Measurements from ENCODE around the gene TST.

TST gene

DNA sequence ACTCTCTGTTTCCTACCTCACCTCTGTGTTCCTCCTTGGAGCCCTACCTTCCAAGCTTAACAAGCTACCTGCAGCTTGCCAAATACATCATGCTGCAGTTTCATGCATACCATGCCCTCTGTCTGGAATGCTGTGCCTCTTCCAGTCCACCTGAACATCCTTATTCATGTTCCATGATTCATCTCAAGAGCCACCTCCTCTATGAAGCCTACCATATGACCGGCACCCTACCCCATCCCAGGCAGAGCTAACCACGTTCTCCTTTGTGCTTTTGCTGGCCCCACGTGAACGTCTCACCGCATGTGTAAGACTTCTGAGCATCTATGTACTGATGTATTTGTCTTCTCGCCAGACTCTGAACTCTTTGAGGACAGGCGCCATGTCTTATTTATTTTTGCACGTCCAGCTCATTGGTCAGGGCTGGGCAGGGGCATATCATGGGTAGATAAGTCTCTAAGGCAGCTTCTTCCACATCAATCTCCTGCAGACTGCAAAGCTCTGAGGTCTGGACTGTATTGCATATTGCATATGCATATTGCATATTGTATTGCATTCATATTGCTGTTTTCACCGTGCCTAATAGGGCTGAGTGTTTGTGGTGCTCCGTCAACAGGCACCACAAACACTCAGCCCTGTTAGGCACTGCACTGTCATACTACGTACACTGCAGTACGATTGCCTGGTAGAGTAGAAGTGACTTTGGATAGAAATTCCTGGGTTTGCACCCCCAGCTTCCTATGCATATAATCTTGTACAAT is 31.0 kb downstream of the TST start:
- no peak for DNase-seq (ENCODE audit: low read depth in 2 of 3, low spot score in 2 of 3)

DNA sequence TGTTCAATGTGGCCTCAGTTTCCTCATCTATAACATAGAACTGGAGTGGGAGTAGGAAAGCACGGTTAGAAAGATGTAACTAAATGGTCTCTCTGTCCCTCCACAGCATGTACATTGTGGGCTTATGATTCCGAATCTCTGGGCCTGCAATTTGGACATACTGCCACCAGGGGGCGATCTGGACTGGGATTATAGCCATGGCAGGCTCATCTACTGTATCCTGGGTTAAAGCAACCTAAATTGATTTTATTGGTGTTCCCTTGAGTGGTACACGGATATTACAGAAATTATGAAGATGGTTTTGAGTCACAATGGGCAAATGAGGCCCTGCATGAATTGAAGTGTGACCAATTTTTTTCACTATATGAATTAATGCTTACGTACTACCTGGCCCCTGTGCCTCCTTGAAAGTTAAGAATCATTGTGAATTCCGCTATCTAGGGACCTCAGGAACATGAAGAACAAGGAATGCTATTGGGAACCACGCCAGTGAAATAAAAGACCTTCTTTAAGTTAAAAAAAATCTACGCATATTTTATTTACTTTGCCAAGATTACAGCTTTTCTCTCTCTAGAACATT is 32.9 kb downstream of the TST start:
- DNase-seq (ENCODE audit: low read depth in 2 of 3, low spot score in 2 of 3): peak in 2 of 3 experiments; percentile 17 to 55

GRCh38 chr22:36985211-36985889 is 33.9 kb downstream of the TST start:
- DNase-seq (ENCODE audit: low read depth in 2 of 3, low spot score in 2 of 3): no peak

DNA sequence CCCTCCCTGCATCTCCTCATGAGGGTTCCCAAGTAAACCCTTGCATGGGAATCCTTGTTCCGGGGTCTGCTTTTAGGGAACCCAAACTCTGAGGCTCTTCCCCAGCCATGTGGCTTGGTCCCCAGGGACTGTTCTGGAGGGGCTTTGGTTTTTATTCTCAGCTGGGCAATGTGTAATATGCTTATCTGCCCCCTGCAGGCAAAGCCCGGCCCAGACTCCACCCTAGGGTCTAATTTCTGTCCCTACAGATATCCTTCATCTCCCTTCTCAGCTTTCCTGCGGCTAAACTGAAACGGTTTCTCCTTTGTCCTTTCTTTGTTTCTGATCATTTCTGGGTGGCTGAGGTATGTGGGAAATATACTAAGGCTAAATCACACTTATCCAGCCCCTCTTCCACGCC is 37.1 kb downstream of the TST start:
- no peak for DNase-seq (ENCODE audit: low read depth in 2 of 3, low spot score in 2 of 3)

DNA sequence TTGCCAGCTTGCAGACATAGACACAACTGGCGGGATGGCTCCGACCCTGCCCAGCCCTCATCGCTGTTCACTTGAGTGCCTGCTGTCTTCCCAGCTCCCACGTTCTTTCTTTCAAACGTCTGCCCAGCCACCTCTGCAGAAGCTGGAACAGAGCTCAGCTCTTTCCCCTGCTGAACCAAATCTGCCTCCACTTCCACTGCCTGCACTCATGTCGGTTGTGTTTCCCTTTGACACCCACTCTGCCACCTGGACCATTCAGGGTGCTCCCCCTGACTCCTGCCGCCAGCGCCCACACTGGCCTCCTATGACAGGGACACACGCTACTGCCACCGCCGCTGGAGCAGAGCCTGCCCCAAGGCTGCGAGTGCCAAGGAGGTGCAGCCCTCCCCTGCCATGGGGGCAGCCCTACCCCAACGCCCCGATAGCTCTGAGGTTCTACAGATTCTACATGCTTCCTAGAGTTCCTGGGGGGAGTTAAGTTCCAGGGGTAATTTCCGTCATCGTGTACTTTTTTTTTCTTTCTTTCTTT is 37.9 kb downstream of the TST start:
- DNase-seq (ENCODE audit: low read depth in 2 of 3, low spot score in 2 of 3): no peak

DNA sequence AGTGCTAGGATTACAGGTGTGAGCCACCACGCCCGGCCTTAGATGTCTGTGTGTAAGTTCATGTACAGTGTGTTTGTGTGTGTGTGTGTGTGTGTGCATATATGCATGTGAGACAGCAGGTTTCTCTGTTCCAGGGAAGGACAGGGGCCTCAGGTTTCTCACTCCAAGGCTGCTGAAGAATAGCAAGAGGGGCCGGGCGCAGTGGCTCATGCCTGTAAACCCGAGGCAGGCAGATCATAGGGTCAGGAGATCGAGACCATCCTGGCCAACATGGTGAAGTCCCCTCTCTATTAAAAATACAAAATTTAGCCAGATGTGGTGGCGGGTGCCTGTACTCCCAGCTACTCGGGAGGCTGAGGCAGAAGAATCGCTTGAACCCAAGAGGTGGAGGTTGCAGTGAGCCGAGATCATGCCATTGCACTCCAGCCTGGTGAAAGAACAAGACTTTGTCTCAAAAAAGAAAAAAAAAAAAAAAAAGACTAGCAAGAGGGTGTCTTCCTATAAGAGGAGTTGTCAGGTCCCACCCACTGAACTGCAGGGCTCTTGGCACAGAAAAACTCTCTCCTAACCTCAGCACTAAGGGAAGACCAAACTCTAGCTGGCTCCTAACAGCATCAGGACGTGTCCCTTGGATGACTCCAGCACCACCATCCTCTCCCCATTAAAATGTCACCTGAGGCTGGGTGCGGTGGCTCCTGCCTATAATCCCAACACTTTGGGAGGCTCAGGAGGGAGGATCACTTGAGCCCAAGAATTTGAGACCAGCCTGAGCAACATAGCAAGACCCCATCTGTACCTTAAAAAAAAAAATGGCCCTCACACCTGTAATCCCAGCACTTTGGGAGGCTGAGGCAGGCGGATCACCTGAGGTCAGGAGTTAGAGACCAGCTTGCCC is 40.0 kb downstream of the TST start:
- DNase-seq (ENCODE audit: low read depth in 2 of 3, low spot score in 2 of 3): no peak

DNA sequence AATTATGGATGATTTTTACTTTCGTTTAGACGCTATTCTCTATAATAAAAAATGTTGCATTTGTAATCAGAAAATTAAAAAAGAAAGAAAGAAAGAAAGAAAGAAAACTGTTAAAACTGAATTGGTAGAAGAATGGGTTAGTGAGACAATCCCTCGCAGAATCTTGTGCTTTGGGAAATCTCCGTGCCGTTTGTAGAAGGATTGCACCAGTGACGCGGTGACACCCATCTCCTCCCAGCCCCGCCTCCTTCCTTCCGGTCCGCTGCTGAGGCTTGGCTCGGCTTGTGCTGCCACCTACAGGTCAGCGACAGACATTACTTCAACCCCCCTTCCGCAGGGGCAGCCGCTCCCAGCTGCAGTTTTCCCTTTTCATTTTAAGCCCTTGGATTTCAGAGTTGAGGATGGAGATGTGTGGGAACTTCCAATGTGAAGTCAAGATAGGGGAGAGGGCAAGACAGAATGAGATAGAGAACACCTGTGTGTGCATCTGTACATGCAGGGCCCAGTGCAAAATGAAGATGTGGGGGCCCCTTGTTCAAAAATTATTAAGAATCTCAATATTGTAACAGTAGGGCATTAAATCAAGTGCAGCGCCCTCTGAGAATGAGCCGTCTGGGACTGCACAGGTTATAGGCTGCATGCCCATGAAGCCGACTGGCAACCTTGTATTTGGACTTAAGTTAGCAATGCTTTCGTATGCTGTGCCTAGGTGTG is 41.1 kb downstream of the TST start:
- DNase-seq (ENCODE audit: low read depth in 2 of 3, low spot score in 2 of 3): peak; percentile 73 to 81 (median 74)

- peak; percentile 40 to 77 (median 65) for DNase-seq (ENCODE audit: low read depth in 2 of 3, low spot score in 2 of 3)
These were observed 41.8 kb downstream of the TST start for GRCh38 chr22:36977401-36977861.

GRCh38 chr22:36976606-36977005 is 42.6 kb downstream of the TST start:
- DNase-seq (ENCODE audit: low read depth in 2 of 3, low spot score in 2 of 3): no peak

DNA sequence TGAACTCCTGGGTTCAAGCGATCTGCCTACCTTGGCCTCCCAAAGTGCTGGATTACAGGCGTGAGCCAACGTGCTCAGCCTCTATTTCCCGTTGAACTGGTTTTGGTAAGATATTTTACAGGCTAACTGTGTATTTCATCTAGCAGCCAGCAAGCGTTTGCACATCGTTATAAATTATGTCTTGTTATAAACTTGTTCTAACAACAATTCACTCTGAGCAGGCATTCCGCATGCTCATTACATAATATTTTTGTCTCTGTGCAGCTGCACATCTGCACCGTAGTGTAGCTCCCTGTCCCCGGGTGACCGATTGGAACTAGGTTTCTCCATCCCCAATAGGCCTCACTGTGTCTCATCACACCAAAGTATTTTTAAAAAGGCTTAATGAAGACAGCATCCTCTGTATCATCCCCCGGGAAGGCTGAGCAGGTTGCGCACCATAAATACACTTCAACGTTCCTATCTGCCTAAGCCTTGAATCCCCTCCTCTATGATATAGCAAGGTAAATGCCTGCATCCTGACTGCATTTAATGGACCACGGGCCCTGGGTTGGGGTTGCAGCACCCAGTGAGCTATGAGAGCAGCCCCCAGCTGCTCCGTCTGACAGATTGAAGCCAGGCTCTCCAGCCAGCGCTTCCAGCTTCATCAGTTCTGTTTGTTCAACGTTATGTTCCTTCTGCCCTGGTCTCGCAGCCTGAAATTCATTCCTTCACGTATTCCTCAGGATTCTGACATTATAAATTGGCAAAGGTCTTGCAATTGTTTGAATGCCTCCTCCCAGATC is 47.7 kb downstream of the TST start:
- no peak for DNase-seq (ENCODE audit: low read depth in 2 of 3, low spot score in 2 of 3)

DNA sequence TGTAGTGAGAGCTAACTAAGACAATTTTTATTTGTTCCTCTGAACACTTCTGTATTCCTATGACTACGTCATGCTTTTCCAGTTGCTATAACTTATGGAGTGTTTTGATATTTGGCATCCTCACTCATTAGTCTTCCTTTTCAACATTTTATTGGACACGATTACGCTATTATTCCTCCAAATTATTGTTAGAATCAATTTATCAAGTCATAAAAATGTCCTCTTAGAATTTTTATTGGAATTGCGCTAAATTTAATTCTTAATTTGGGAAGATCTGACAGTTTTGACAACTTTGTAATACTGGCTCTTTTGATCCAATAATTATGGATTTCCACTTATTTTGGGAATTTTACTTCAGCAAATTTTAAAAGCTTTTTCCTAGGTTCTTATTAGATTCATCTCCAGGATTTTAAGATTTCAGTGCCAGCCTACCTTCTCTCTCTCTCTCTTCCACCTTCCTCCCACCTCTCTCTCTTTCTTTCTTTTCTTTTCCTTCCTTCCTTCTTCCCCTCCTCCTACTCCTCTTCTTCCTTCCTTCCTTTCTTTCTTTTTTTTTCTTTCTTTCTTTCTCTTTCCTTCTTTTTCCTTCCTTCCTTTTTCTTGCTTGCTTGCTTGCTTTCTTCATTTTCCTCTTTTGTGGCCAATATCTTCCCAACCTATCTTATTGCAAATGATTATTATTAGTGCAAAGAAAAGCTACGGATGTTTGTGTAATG is 50.8 kb downstream of the TST start:
- no peak for DNase-seq (ENCODE audit: low read depth in 2 of 3, low spot score in 2 of 3)

DNA sequence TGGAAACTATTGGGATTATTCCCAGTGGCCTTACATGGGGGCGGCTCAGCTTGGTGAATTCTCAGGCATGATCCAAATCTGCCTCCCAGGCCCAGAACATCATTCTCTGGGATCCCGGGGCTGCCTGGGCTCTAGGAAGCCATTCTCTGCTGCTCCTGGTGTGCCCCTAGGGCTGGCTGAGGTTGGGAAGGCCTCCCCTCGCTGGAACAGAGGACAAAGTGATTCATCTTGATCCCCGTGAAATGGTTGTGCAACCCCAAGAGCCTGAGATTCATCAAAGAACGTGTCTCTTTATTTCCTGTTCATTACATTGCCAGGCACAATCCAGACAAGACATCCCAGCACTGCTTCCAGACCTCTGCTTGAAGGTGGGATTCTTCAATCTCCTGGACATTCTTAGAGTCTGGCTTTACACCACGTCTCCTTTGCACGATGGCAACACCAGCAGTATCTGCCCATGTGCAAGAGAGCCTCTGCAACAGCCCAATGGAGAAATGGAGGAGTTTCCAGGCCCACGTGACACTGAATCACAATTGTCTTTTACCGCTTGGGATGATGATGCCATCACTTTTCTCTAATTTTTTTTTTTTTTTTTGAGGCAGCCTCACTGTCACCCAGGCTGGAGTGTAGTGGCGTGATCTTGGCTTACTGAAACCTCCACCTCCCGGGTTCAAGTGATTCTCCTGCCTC is 52.3 kb downstream of the TST start:
- DNase-seq (ENCODE audit: low read depth in 2 of 3, low spot score in 2 of 3): no peak

DNA sequence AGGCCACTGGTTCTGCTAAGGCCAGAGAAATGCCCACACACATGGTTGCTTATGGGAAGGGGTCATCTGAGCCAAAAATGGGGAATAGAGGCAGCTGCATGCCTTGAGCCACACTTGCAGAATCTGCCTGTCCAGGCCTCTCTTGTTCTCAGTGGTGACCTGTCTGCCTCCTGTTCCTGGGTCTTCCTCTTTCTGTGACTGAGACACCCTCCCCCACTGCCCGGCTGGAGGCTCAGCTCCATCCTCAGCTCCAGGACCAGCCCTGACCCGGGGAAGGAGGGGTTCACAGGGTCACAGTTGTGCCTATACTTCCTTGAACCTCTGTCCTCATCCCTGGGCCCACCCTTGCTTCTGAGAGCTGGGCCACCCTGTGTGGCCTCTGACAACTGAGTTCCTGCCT is 53.6 kb downstream of the TST start:
- DNase-seq (ENCODE audit: low read depth in 2 of 3, low spot score in 2 of 3): no peak

GRCh38 chr22:36964106-36964505 is 55.1 kb downstream of the TST start:
- no peak for DNase-seq (ENCODE audit: low read depth in 2 of 3, low spot score in 2 of 3)

- no peak for DNase-seq (ENCODE audit: low read depth in 2 of 3, low spot score in 2 of 3)
These were observed 55.9 kb downstream of the TST start for GRCh38 chr22:36963302-36963701.

GRCh38 chr22:36961626-36962025 is 57.6 kb downstream of the TST start:
- DNase-seq (ENCODE audit: low read depth in 2 of 3, low spot score in 2 of 3): no peak
